HepG2 (cell line): Measurements from ENCODE around the gene MRGPRF.

Source experiments
- CTCF ChIP-seq: sonication (generic); formaldehyde crosslinking; IDR thresholded peaks from 2 replicates; pipeline ENCODE4 v1.5.0; 2020; ENCODE audit warnings: mild to moderate bottlenecking, missing genetic modification reagents, moderate library complexity
- HMG20B ChIP-seq: conservative IDR thresholded peaks from 2 replicates; pipeline ENCODE4 v1.6.1; 2016; ENCODE audit warnings: missing genetic modification reagents, missing compliant biosample characterization
- IRF2 ChIP-seq: IDR thresholded peaks from 2 replicates; pipeline ENCODE4 v1.6.1; 2018; ENCODE audit warnings: missing genetic modification reagents, missing compliant biosample characterization
- MEIS1 ChIP-seq: sonication (generic); formaldehyde crosslinking; IDR thresholded peaks from 2 replicates; pipeline ENCODE4 v1.9.0; 2021; ENCODE audit warnings: mild to moderate bottlenecking, missing genetic modification reagents, moderate library complexity, borderline replicate concordance
- SRF ChIP-seq: IDR thresholded peaks from 2 replicates; pipeline ENCODE4 v1.6.1; 2011; ENCODE audit warnings: mild to moderate bottlenecking, low read depth, low read length, moderate library complexity
- SRSF1 ChIP-seq: fragments of 200-400 bp; formaldehyde crosslinking; optimal IDR thresholded peaks from 2 replicates; pipeline ENCODE3; 2017; ENCODE audit warnings: mild to moderate bottlenecking, low read depth, low read length, moderate library complexity
- SUZ12 ChIP-seq: fragments of 150-350 bp; IDR thresholded peaks from 2 replicates; pipeline ENCODE4 v1.6.1; 2014; ENCODE audit warnings: low read depth, low read length
- U2AF2 ChIP-seq: fragments of 200-400 bp; formaldehyde crosslinking; IDR thresholded peaks from 2 replicates; pipeline ENCODE4 v1.6.1; 2017; ENCODE audit warnings: low read depth, mild to moderate bottlenecking, low read length
- ZNF546 ChIP-seq: sonication (generic); formaldehyde crosslinking; conservative IDR thresholded peaks from 2 replicates; pipeline ENCODE4 v1.8.1; 2023; ENCODE audit warnings: mild to moderate bottlenecking, missing genetic modification reagents
- TF ChIP-seq, protein P1 (sequence below): sonication (generic); formaldehyde crosslinking; IDR thresholded peaks from 2 replicates; pipeline ENCODE4 v1.4.0; 2020; ENCODE audit warnings: missing genetic modification reagents

- TF ChIP-seq HMG20B (CRISPR knock-in tag): no peak
- TF ChIP-seq, protein P1, sequence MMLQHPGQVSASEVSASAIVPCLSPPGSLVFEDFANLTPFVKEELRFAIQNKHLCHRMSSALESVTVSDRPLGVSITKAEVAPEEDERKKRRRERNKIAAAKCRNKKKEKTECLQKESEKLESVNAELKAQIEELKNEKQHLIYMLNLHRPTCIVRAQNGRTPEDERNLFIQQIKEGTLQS: no peak
- no peak for TF ChIP-seq ZNF546 (CRISPR knock-in tag)
- TF ChIP-seq SUZ12: no peak
- TF ChIP-seq CTCF (CRISPR knock-in tag): no peak
- TF ChIP-seq IRF2: no peak
- TF ChIP-seq U2AF2: no peak
- no peak for TF ChIP-seq SRF
- TF ChIP-seq MEIS1 (CRISPR knock-in tag): no peak
- TF ChIP-seq SRSF1: no peak
Measured at GRCh38 chr11:68990995-68991780, 21.9 kb downstream of the MRGPRF start.
